Endometrial microvascular endothelial cells (primary cell): Measurements from ENCODE around the gene WLS. TPM values are rescaled to one million over a fixed set of nuclear protein-coding genes. Genes with fewer than 3 reads are reported as not detected.

Experiments used
- in situ Hi-C: cut with HindIII; loops from 2 replicates; pipeline ENCODE4 v1.10.0; 2017; ENCODE audit warnings: low sequenced_read_pairs, low pct_unique_long_range_greater_than_20kb; ENCODE audit errors: inconsistent ontology term
- total RNA-seq: library from RNA; depleted of rRNA; stranded (reverse); fragments of >200 nt; gene quantifications from one replicate; pipeline ENCODE4 v1.2.3, GENCODE V29; 2015; ENCODE audit errors: inconsistent ontology term

WLS gene
- total RNA-seq, 1 donor from 2014 or later, result 116 TPM

DNA sequence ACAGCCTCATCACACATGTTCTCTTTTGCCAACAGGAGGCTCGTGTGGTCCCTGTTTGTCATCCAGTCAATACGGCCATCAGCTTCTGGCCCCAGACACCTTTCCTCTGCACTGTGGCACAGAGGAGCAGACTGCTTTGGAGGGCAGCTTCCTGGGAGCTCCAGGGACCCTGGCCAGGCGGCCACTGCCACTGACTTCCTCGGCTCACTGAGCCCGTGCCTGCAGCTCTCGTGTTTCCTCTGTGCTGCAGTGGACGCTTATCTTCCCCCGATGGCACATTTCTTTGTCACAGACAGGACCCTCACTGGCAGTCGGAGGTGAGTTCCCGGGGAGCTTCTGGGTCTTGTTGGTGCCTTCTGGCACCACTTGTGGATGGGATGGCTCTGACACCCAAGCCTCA is 114.9 kb downstream of the WLS start:
- in situ Hi-C loops, result no loop called here

DNA sequence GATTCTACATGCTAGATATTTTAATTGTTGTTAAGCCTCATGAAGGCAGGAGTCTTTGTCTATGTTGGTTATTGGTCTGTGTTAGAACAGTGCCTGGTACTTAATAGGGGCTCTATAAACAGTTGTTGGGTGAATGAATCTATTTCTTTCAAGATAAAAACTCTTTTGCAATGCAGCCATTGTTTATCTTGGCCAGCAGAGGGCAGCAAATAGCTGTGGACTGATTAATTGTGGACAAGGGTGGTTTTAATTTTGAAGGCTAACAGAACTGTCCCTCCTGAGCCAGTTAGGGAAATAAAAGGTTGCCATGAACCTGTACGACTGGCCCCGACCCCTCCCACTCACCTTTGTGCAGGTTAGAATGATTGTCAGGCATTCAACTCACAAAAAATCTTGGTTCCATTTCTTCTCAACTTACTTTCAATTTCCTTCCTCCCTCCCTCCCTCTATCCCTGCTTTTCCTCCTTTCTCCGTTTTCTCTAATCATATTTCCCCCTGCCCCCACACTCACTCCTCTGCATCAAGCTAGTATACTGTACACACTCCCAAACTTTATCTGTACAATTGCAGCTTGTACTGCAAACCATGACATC is 115.6 kb downstream of the WLS start:
- in situ Hi-C loops, result no loop called here

DNA sequence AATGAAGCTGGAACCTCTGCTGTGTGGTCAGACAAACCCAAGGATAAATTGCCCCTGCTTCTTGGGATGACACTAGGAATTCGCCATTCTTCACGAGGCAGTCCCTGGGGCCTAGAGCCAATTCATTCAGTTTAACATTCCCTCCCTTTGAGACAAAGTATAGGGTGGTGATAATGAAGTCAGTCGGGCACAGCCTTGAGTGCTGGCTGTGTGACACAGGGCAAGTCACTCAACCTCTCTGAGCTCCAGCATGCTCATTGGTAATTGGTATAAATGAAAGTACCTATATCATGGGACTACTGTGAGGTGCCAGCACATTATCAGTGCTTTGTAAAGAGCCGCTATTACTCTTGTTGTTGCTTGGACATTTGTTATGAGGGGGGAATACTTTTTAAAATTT is 117.0 kb downstream of the WLS start:
- in situ Hi-C loops, result no loop called here

DNA sequence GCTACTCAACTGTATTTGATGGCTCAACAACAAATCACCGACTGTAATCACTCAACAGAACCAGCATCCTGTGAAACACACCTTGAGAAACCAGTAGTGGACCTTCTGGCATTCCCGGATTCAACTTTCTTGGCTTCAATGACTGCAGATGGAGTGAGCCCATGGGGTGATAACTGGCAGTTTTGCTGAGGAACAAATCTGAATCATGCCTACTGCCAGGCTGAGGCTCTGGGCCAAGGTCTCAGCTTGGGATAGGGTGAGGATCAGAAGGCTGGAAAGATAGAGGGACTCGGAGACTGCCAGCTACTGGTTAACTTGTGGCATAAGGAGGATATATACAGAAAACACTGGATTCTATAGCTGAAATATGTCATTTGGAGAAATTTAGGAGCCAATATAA is 118.4 kb downstream of the WLS start:
- in situ Hi-C loops, result no loop called here

DNA sequence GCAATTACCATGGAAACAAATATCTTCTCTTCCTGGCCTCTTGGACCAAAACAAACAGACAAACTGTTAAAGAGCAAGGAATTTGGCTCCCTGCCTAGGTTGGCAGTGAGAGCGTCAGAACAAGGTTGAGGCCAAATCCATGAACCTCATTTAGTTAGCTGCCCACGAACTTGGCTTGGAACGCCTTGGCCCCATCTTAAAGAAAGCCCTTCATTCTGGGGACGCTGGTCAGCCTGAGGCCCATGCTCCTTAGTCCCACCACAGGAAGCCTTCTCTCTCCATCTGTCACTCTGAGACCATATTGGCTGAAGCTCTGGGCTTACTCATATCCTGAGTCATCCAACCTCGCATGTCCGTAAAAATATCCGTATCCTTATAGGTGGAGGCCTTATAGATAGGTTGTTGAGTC is 119.5 kb downstream of the WLS start:
- in situ Hi-C loops, result no loop called here

DNA sequence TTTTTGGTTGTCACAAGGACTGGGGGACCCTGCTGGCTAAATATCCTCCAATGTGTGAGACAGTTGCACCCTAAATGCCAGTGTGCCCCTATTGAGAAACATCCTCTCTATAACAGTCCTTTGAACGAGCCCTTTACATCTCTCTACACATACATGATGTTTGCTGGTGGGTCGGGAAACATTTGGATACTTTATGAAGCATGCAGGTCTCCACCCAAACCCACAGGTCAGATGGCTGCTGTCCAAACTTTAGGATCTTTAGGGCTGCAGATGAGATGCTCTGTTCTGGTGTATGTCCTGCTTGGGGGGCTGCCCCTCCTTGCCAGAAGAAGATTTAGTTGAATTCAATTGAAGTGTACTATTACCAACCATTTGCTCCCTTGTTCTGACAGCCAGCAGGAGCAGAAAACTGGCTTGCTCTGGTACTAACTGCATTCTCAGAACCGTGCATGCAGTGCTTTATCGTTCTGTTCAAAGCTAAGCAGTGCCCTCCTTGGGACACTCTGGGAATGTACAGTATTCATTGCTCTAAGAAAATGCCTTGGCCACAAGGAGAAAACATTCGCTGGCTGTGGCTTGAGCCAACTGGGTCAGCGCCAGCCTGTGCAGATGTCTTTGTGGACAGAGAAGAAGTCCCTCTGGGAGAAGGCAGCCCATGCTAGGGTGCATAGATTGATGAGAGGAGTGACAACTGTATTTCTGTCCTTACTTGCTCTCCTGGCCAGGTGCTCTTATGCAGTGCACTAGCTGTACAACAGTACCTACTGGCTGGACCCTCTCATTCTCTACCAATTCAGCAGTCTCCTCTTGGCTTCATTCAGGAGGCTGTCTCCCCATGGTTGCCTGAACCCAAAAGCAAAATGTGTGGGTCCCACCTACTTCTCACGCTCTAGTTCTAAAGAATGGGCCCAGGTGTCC is 120.5 kb downstream of the WLS start:
- in situ Hi-C loops, result no loop called here

DNA sequence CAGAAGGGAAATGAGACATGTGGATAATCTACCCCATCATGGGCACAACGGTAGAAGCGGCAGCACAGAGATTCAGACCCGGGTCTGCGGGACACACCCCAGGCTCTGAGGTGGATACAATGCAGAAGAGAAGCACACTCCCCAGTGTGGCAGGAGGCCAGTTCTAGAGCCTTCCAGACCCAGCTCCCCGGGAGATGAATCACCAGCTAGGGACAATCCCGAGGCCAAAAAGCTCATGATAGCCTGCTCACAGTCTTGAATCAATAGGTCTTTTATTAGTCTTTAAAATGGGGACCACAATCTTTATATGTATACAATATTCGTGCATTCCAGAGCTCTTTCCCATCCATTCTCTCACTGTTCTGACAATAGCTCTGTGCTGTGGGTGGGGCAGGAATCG is 124.6 kb downstream of the WLS start:
- in situ Hi-C loops, result no loop called here

DNA sequence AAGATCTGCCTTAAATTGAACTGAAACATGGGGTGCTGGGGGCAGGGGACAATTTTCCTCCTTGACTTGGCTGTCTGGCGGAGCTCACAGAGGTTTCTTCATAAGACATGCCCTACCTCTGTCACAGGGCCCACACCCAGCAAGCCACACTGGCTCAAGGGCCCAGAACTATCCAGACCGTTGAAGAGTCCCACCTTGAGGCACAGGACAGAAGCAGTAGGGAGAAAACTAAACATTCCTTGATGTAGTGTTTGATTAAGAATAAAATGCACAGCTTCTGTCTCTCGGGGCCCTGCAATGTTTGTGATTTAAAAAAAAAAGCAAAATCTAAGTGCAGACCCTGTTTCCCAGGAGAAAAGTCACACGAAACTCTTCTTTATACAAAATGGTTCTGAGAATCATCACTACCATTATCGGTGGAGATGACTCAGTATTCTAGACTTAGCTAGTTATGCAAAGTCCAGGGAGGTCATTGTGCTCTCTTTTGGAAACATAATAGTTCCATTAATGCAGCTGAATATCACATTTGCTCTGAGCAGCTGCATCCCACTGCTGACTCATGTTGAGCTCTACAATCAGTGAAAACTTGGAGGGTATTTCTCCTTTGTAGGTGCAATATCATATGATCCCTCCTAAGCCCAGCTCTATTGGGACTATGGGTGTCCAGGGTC is 128.3 kb downstream of the WLS start:
- in situ Hi-C loops, result no loop called here

DNA sequence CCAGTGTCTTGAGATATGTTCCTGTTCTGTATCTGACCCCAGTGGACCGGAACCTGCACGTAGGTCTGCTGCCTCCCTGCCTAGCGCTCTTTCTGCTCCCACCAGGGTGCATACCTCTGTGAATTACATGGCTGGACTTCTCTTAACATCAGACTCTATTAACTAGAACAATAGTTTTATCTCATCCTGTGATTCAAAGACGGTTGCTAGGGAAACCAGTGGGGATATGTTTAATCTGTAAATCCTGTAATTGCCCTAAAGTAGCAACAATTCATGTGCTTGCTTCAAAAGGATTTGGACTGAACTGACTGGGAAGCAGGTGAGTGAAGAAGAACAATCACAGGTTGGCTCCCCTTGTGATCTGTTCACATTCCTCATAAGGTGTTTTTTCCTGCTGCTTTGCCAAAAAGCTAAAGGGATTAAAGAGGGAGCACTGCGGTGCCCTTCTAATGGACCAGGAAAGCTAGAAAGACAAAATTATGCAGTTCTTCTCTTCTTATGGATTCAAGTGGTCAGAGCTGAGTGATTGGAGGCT is 129.2 kb downstream of the WLS start:
- in situ Hi-C loops, result no loop called here

DNA sequence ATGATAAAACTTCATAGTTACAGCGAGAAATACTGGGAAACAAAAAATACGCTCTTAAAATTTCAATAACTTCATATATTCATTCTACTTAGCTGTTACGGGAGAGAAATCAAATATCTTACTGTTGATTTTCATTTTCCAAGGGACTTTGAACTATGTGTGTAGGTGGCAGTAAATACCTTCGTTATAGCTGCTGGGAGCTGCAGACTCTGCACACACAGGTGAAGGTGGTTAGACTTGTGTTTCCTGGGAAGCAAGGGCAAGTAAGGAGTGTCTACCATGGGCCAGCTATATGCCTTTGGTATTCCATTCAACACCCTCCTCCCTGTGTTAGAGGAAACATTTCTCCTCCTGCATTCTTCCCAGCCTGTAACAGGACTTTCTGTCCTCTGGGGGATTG is 130.5 kb downstream of the WLS start:
- in situ Hi-C loops, result no loop called here

DNA sequence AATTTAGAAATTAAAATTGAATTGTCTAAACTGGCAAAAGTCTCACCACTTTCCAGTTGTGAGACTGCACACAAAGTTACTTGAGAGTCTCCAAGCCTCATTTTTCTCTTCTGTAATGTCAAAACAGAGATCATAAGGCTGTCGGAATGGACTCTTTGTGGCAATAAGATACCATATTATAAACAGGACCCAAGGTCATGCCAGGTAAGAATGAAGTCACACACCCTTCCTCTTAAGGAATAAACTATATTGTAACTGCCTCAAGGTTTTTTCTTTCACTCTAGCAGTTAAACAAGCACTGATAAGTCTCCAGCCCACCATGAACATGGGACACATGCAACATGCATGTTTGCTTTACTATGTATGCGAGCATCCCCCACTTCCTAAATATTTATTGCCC is 131.8 kb downstream of the WLS start:
- in situ Hi-C loops, result no loop called here

DNA sequence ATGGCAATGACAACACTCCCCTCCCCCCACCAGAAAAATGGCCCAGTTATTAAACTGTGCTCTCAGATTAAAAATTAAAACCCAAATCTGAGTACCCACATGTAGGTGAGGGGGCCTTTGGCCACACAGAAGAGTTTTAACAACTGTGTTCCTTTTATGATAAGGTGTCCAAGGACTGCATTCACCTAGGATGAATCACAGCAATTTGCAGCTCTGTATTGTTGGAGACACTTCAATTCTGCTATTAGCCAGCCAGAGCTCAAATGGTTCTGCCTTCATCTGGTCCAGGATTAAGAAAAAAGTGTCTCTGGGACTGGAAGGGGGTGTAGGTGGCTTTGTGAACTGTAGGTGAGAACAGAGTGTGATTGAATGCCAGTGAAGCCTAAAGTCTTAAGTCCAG is 138.6 kb downstream of the WLS start:
- in situ Hi-C loops, result no loop called here

DNA sequence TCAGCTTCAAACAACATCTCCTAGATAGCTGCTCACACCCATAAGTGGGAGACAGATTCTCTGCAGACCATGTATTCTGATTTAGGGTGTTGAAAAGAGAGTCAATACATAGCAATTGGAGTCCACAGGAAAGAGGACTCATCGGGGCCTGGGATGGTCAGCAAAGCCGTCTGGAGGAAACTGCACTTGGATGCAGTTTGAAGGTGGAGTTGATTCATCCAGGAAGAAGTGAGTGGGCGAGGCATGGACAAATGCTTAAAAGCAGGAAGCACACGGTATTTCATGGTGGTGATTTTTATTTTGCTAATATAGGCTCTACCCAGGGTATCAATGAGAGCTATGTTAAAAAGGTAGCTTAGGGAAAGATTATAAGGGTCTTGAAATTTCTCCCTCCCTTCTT is 145.1 kb downstream of the WLS start:
- in situ Hi-C loops, result no loop called here

DNA sequence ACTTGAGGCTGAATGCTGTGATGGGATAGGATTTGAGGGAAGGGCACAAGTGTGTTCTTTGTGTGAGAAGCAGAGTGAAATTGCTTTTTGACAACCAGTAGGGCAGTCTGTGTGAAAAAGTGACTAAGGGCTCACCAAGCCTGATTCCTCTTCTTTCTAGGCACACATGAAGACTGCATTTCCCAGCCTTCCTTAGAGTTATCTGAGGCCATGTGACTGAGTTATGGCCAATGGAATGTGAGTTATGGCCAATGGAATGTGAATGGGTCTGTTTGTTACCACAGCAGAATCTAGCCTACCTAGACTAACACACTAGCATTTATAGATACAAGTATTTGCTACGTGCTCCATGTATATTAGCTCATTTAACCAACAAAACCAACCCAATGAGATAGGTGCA is 146.6 kb downstream of the WLS start:
- in situ Hi-C loops, result no loop called here

DNA sequence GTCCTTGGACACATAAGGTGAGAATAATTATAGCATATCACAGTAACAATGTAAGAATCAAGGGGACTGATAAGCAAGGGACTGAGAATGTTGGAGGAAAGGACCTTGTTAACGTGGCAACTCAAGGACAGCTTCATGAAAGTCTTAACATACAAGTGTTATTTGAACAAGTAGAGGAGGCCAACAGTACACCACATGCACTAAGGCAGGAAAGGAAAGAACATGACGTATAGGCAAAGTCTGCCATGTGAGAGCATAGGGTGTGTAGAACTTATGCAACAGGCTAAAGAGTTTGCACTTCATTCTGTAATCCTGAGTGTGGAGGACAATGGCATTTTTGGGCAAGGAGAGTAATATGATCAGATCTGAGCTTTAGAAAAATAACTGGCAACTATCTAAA is 148.6 kb downstream of the WLS start:
- in situ Hi-C loops, result no loop called here

DNA sequence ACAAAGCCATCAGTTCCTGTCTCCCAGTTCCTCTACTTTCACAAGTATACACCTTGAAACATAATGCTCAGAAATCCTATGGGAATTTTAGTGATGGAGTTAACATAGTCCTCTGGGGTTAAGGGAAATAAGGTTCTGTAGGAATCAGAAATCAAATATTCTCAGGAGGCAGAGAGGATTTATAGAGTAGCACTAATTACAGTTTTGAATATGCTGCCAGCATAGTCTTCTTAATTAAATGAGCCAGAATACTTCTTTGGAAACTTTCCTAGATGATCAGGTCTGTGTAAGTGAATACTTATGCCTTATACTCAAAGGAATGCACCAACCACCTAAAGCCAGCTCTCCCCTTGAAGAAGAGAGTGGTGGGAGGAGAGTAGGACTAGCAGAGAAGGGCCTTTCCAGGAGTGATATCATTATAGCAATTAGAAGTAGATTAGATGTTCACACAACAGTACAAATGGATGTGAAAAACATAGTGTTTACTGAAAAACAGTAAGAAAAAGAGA is 150.5 kb downstream of the WLS start:
- in situ Hi-C loops, result no loop called here

DNA sequence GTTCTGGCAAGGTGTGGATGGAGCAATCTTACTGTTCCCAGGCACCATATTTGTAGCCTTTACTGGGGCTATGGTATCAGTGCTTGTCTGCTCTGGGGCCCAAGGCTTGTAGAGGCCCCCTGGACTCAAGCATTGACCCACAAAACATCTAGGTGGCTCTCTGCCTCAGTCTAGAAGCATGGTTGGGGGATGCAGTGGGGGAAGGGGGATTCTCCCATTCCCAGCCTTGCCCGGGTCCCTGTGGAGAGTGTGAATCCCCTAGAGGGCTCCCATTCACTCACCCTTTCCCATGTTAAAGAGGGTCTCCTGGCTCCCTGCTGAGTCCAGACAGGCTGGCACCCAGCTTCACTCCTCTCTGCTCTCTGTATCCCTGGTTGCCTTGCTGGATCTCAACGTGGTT is 153.7 kb downstream of the WLS start:
- in situ Hi-C loops, result no loop called here
